Activated gamma-delta T cell treated with Interleukin-2 at 50 U/mL for 16 hours (primary cell): ENCODE results near the gene SMTNL1.
A peak's percentile ranks its signal among the peaks of the same experiment; 100 is the strongest.

ENCODE experiments used
- DNase-seq: peaks from one replicate; pipeline ENCODE4 v3.0.0-alpha.2; 2020

Gene SMTNL1

GRCh38 chr11:57546869-57547475 is 9.6 kb downstream of the SMTNL1 start:
- no peak for DNase-seq

GRCh38 chr11:57547854-57548377 is 10.5 kb downstream of the SMTNL1 start:
- DNase-seq, result peak; percentile 9

- no peak for DNase-seq
Measured at GRCh38 chr11:57549983-57550382, 12.6 kb downstream of the SMTNL1 start.

GRCh38 chr11:57551941-57552340 is 14.5 kb downstream of the SMTNL1 start:
- no peak for DNase-seq

- no peak for DNase-seq
Measured at GRCh38 chr11:57552479-57552878, 15.1 kb downstream of the SMTNL1 start.

- no peak for DNase-seq
Measured at GRCh38 chr11:57555393-57555792, 18.0 kb downstream of the SMTNL1 start.

GRCh38 chr11:57556041-57556440 is 18.6 kb downstream of the SMTNL1 start:
- no peak for DNase-seq

GRCh38 chr11:57560146-57560545 is 22.8 kb downstream of the SMTNL1 start:
- no peak for DNase-seq

- DNase-seq, result no peak
Measured at GRCh38 chr11:57562596-57562995, 25.2 kb downstream of the SMTNL1 start.

GRCh38 chr11:57566005-57566904 is 28.9 kb downstream of the SMTNL1 start:
- no peak for DNase-seq

- peak; percentile 13 for DNase-seq
Measured at GRCh38 chr11:57566905-57567514, 29.6 kb downstream of the SMTNL1 start.

GRCh38 chr11:57567515-57568329 is 30.3 kb downstream of the SMTNL1 start, which contains the start of gene UBE2L6:
Gene UBE2L6, minus strand, starts transcription at chr11:57567672. Its CDS starts 61 bp downstream, at chr11:57567611.
- DNase-seq, result peak; percentile 49

- DNase-seq, result peak; percentile 89
Measured at GRCh38 chr11:57568330-57568766, 31.0 kb downstream of the SMTNL1 start.

GRCh38 chr11:57571606-57572005 is 34.2 kb downstream of the SMTNL1 start:
- DNase-seq, result no peak

- no peak for DNase-seq
Measured at GRCh38 chr11:57574061-57574460, 36.7 kb downstream of the SMTNL1 start.

- no peak for DNase-seq
Measured at GRCh38 chr11:57584341-57584740, 46.9 kb downstream of the SMTNL1 start.

- DNase-seq, result no peak
Measured at GRCh38 chr11:57585301-57585700, 47.9 kb downstream of the SMTNL1 start.

- DNase-seq, result no peak
Measured at GRCh38 chr11:57586711-57587245, 49.4 kb downstream of the SMTNL1 start.

GRCh38 chr11:57588046-57588710 is 50.8 kb downstream of the SMTNL1 start:
- DNase-seq, result no peak

- DNase-seq, result no peak
Measured at GRCh38 chr11:57596266-57596885, 59.0 kb downstream of the SMTNL1 start.

GRCh38 chr11:57597461-57597915 is 60.1 kb downstream of the SMTNL1 start, which contains the start of gene SERPING1:
Gene SERPING1, plus strand, starts transcription at chr11:57597685. Its CDS starts 586 bp downstream, at chr11:57598271.
- no peak for DNase-seq
